DND-41 (cell line): ENCODE data around the gene RPP25L.

ENCODE experiments used
- ATAC-seq: fragments of 200-7000 bp; cut with Tn5 transposase; 3 replicates; pipeline ENCODE4 v1.9.1; 2021; ENCODE audit warnings: low read depth; ENCODE audit not compliant: insufficient read depth
- DNase-seq: peaks from one replicate; pipeline ENCODE4 v3.0.0-alpha.2; 2020
- H2AFZ ChIP-seq: 2 replicates; pipeline ENCODE4 v1.6.0; 2012; ENCODE audit warnings: low read depth, low read length
- H3K27ac ChIP-seq: 2 replicates; pipeline ENCODE4 v1.5.1; 2012; ENCODE audit warnings: low read length, inconsistent platforms
- H3K27me3 ChIP-seq: fragments of 200-600 bp; sonication (generic); 2 replicates; pipeline ENCODE4 v1.6.0; 2012; ENCODE audit warnings: low read length, mild to moderate bottlenecking, inconsistent platforms; ENCODE audit not compliant: insufficient read depth, poor library complexity
- H3K36me3 ChIP-seq: 2 replicates; pipeline ENCODE4 v1.5.1; 2012; ENCODE audit warnings: low read length, inconsistent platforms; ENCODE audit not compliant: insufficient read depth
- H3K4me1 ChIP-seq: 2 replicates; pipeline ENCODE4 v1.5.1; 2012; ENCODE audit warnings: mild to moderate bottlenecking, low read length; ENCODE audit not compliant: insufficient read depth
- H3K4me2 ChIP-seq: 2 replicates; pipeline ENCODE4 v1.6.0; 2012; ENCODE audit warnings: mild to moderate bottlenecking, moderate library complexity, low read length, inconsistent platforms; ENCODE audit not compliant: insufficient read depth
- H3K4me3 ChIP-seq, 2 experiments: fragments of 200-600 bp in 1 of 2; shearing (Covaris generic) in 1 of 2; 2 replicates each; pipeline ENCODE4 v1.5.1; 2012 to 2016; ENCODE audit warnings: inconsistent platforms in 2 of 2, low read length in 2 of 2, mild to moderate bottlenecking in 2 of 2, low read depth in 1 of 2, moderate library complexity in 1 of 2
- H3K79me2 ChIP-seq: 2 replicates; pipeline ENCODE4 v1.6.0; 2012; ENCODE audit warnings: low read length, inconsistent platforms; ENCODE audit not compliant: insufficient read depth
- H3K9ac ChIP-seq: 2 replicates; pipeline ENCODE4 v1.6.0; 2012; ENCODE audit warnings: low read depth, mild to moderate bottlenecking, inconsistent platforms, low read length, moderate library complexity
- H3K9me3 ChIP-seq: 2 replicates; pipeline ENCODE4 v1.5.1; 2012; ENCODE audit warnings: low read length, moderate library complexity, mild to moderate bottlenecking, inconsistent platforms; ENCODE audit not compliant: insufficient read depth, severe bottlenecking
- H4K20me1 ChIP-seq: 2 replicates; pipeline ENCODE4 v1.6.0; 2012; ENCODE audit warnings: low read length; ENCODE audit not compliant: insufficient read depth
- EZH2 ChIP-seq: IDR thresholded peaks from 3 replicates; pipeline ENCODE4 v1.6.1; 2012; ENCODE audit warnings: borderline replicate concordance, low read depth, mild to moderate bottlenecking, moderate library complexity, low read length, inconsistent platforms; ENCODE audit not compliant: severe bottlenecking
- TF ChIP-seq, protein P1 (sequence below): IDR thresholded peaks from 2 replicates; pipeline ENCODE4 v1.5.1; 2012; ENCODE audit warnings: borderline replicate concordance, low read length, moderate library complexity, mild to moderate bottlenecking; ENCODE audit not compliant: poor library complexity, severe bottlenecking; ENCODE audit errors: extremely low read depth

RPP25L gene

GRCh38 chr9:34584970-34585369 lies 26.9 kb downstream of the RPP25L start:
- no peak overlapping the region for H3K4me2 ChIP-seq

GRCh38 chr9:34582787-34583186 lies 29.1 kb downstream of the RPP25L start:
- Histone ChIP-seq H3K4me1 (no peaks in the 10 kb centered on the region), H3K36me3 (no peaks in the 10 kb centered on the region), H2AFZ (no peak overlapping the region), H3K27me3 (peaks cover 28% of the 10 kb centered on the region), H3K4me3 (no peak overlapping the region), H3K9ac (no peak overlapping the region), H3K9me3 (no peaks in the 10 kb centered on the region), H3K79me2 (no peaks in the 10 kb centered on the region), H3K27ac (no peak overlapping the region), H3K4me2 (no peak overlapping the region), H4K20me1 (no peaks in the 10 kb centered on the region)
- no peak for DNase-seq
- TF ChIP-seq, protein P1, sequence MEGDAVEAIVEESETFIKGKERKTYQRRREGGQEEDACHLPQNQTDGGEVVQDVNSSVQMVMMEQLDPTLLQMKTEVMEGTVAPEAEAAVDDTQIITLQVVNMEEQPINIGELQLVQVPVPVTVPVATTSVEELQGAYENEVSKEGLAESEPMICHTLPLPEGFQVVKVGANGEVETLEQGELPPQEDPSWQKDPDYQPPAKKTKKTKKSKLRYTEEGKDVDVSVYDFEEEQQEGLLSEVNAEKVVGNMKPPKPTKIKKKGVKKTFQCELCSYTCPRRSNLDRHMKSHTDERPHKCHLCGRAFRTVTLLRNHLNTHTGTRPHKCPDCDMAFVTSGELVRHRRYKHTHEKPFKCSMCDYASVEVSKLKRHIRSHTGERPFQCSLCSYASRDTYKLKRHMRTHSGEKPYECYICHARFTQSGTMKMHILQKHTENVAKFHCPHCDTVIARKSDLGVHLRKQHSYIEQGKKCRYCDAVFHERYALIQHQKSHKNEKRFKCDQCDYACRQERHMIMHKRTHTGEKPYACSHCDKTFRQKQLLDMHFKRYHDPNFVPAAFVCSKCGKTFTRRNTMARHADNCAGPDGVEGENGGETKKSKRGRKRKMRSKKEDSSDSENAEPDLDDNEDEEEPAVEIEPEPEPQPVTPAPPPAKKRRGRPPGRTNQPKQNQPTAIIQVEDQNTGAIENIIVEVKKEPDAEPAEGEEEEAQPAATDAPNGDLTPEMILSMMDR = no peak
- no peak for ATAC-seq

More at GRCh38 chr9:34584970-34585369, 26.9 kb downstream of the RPP25L start:
- Histone ChIP-seq H3K9me3 (no peaks in the 10 kb centered on the region), H3K9ac (no peak overlapping the region), H2AFZ (no peak overlapping the region), H3K79me2 (no peaks in the 10 kb centered on the region), H3K36me3 (no peaks in the 10 kb centered on the region), H3K27ac (no peak overlapping the region), H3K4me3 (no peak overlapping the region), H3K4me1 (no peaks in the 10 kb centered on the region), H3K27me3 (peaks cover 25% of the 10 kb centered on the region), H4K20me1 (no peaks in the 10 kb centered on the region)
- no peak for ATAC-seq
- DNase-seq = no peak
- no peak for TF ChIP-seq EZH2
- TF ChIP-seq, protein P1 = no peak

DNA sequence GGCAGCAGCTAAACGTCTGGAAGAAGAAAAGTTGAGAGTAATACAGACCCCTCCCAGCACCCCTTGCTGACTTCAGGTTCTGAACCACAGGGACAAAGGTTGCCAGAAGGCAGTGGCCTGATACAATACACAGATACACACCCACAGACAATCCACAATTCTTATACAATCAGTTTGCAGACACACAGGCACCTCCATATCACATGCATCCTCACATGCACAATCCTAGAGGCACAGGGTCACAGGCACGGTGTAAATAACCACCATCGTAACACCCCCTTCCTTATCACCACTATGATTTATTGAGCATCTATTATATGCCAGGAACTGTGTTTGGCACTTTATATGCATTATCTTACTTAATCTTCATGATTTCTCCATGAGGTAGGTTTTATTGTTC lies 30.6 kb downstream of the RPP25L start:
- H3K4me1 ChIP-seq = no peaks in the 10 kb centered on the region
- H3K9me3 ChIP-seq = no peaks in the 10 kb centered on the region
- no peak overlapping the region for H3K4me3 ChIP-seq
- no peak for DNase-seq
- no peak for ATAC-seq
- no peak overlapping the region for H3K4me2 ChIP-seq
- H3K9ac ChIP-seq = no peak overlapping the region
- no peaks in the 10 kb centered on the region for H3K79me2 ChIP-seq
- no peaks in the 10 kb centered on the region for H3K36me3 ChIP-seq
- TF ChIP-seq, protein P1 = no peak
- no peak for TF ChIP-seq EZH2
- peaks cover 26% of the 10 kb centered on the region for H3K27me3 ChIP-seq
- no peak overlapping the region for H2AFZ ChIP-seq
- H4K20me1 ChIP-seq = no peaks in the 10 kb centered on the region
- H3K27ac ChIP-seq = no peak overlapping the region

DNA sequence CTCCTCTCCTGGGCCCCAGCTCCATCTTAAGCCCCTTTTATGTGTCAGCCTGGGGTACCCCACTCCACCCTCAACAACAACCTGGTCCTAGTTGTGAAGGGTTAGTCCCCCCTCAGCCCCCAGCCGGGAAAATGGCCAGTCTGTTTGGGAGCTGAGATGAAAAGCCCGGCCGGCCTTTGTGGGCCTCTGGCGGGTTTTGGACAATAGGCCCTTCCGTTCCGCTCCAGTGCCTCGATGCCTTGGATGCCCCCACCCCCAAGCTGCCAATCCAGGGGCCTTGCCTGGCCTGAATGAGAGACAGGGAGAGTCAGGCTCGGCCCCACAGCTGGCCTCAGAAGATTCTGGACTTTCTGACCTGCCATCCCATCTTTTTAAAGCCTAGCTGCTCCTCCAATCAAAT lies 31.5 kb downstream of the RPP25L start:
- Histone ChIP-seq H3K4me1 (no peaks in the 10 kb centered on the region), H3K9me3 (no peaks in the 10 kb centered on the region), H3K79me2 (no peaks in the 10 kb centered on the region), H3K4me3 (no peak overlapping the region), H3K9ac (no peak overlapping the region), H3K27me3 (peaks cover 21% of the 10 kb centered on the region), H3K36me3 (no peaks in the 10 kb centered on the region), H2AFZ (no peak overlapping the region), H3K27ac (no peak overlapping the region), H4K20me1 (no peaks in the 10 kb centered on the region), H3K4me2 (no peak overlapping the region)
- ATAC-seq (no peak), DNase-seq (no peak)
- TF ChIP-seq, protein P1 = no peak
- TF ChIP-seq EZH2 = no peak
